T-cell (primary cell): Measurements from ENCODE around the gene SLC25A14. TPM values are rescaled to one million over a fixed set of nuclear protein-coding genes. Genes with fewer than 3 reads are reported as not detected.

ENCODE experiments used
- ATAC-seq, 4 experiments: fragments of 200-7000 bp in 3 of 4; fragments of 150-1000 bp in 1 of 4; cut with Tn5 transposase; replicated peaks in 1 of 4; 1 replicate in 3 of 4; 2 replicates in 1 of 4; pipeline ENCODE4 v1.10.0; 2021; ENCODE audit warnings: moderate library complexity in 3 of 4, mild to moderate bottlenecking in 2 of 4, moderate number of reproducible peaks in 1 of 4
- CTCF ChIA-PET, 2 donors: fragments of 300-600 bp; sonication (Branson Sonifier 250); formaldehyde crosslinking; loops; one replicate each; lab custom pipeline; 2022; ENCODE audit warnings: antibody characterized with exemption in 2 of 2; lab: Charles Lee
- POLR2A ChIA-PET, 2 donors: fragments of 300-600 bp; sonication (Branson Sonifier 250); formaldehyde crosslinking; loops; one replicate each; lab custom pipeline; 2022; ENCODE audit warnings: antibody characterized with exemption in 2 of 2; lab: Charles Lee
- DNase-seq, 35 experiments: peaks; one replicate each; pipeline versions ENCODE4 v3.0.0 to v3.0.0-alpha.2; 2013 to 2023
- H3K27ac ChIP-seq: one replicate; pipeline ENCODE4 v1.5.1; 2013; ENCODE audit warnings: low read length
- H3K27me3 ChIP-seq, 2 experiments: replicated peaks in 1 of 2; 1 replicate in 1 of 2; 2 replicates in 1 of 2; pipeline versions ENCODE4 v1.6.1 to v1.7.0; 2013; ENCODE audit warnings: low read length in 1 of 2, mixed read lengths in 1 of 2; ENCODE audit not compliant: control insufficient read depth in 2 of 2, insufficient read depth in 2 of 2; ENCODE audit errors: extremely low read depth in 1 of 2
- H3K36me3 ChIP-seq, 2 donors: 1 replicate in 1 of 2; 2 replicates in 1 of 2; pipeline versions ENCODE4 v1.6.1 to v1.7.0; 2013; ENCODE audit warnings: low read length in 1 of 2; ENCODE audit not compliant: control insufficient read depth in 2 of 2, insufficient read depth in 1 of 2; ENCODE audit errors: extremely low read depth in 1 of 2
- H3K4me1 ChIP-seq, 2 experiments: 1 replicate in 1 of 2; 2 replicates in 1 of 2; pipeline versions ENCODE4 v1.6.1 to v1.7.0; 2013; ENCODE audit warnings: low read length in 2 of 2, mixed read lengths in 1 of 2; ENCODE audit not compliant: insufficient read depth in 2 of 2, control insufficient read depth in 1 of 2; ENCODE audit errors: extremely low read depth in 1 of 2
- H3K4me3 ChIP-seq, 2 donors: 1 replicate in 1 of 2; 2 replicates in 1 of 2; pipeline versions ENCODE4 v1.5.1 to v1.7.0; 2013; ENCODE audit warnings: mild to moderate bottlenecking in 2 of 2, low read length in 1 of 2, moderate library complexity in 1 of 2; ENCODE audit not compliant: control insufficient read depth in 1 of 2; ENCODE audit errors: extremely low read depth in 1 of 2
- H3K9me3 ChIP-seq: 2 replicates; pipeline ENCODE4 v1.7.0; 2013
- H3K27ac Mint-ChIP-seq, 2 donors: one replicate each; pipeline ENCODE4 v1.8.0; 2020 to 2021; ENCODE audit warnings: mild to moderate bottlenecking in 2 of 2, mixed read lengths in 2 of 2
- H3K27me3 Mint-ChIP-seq, 2 donors: one replicate each; pipeline ENCODE4 v1.8.0; 2021 to 2022; ENCODE audit warnings: mixed read lengths in 2 of 2
- H3K36me3 Mint-ChIP-seq: one replicate; pipeline ENCODE4 v1.8.0; 2021; ENCODE audit warnings: mixed read lengths
- H3K4me1 Mint-ChIP-seq, 3 donors: one replicate each; pipeline ENCODE4 v1.8.0; 2020 to 2022; ENCODE audit warnings: mixed read lengths in 3 of 3, mild to moderate bottlenecking in 1 of 3
- H3K4me3 Mint-ChIP-seq, 3 donors: one replicate each; pipeline ENCODE4 v1.8.0; 2020 to 2022; ENCODE audit warnings: mild to moderate bottlenecking in 3 of 3, mixed read lengths in 3 of 3, moderate library complexity in 3 of 3
- H3K9me3 Mint-ChIP-seq, 3 donors: one replicate each; pipeline ENCODE4 v1.8.0; 2020 to 2022; ENCODE audit warnings: mixed read lengths in 3 of 3
- WGBS: methylation state at CpG from one replicate; pipeline ENCODE4 v1.1.5; 2013; ENCODE audit warnings: missing lambda C conversion rate; ENCODE audit not compliant: insufficient coverage; 5-methylcytosine and 5-hydroxymethylcytosine counted together
- total RNA-seq, 35 experiments: library from RNA in 6 of 35; stranded (reverse) in 6 of 35; fragments of 120-200 nt in 1 of 35; gene quantifications; one replicate each; pipeline versions ENCODE4 v1.2.1 to v1.2.4 and lab custom pipeline; 2013 to 2026

Gene SLC25A14
- total RNA-seq, 5 donors from 2014 or later (not counting 1 experiment from before 2014, with no cell fraction given), result 12.4 to 16.1 (median 12.9) TPM

GRCh38 chrX:130414800-130415199 lies 75.1 kb downstream of the SLC25A14 start:
- no peak overlapping the region for H3K4me3 ChIP-seq

GRCh38 chrX:130415201-130415600 lies 75.5 kb downstream of the SLC25A14 start:
- Mint-ChIP-seq H3K4me1 (peaks cover 0 to 4% (median 0%) of the 10 kb centered on the region in 3 donors), H3K36me3 (peaks cover 20% of the 10 kb centered on the region), H3K27ac (no peak overlapping the region), H3K9me3 (no peaks in the 10 kb centered on the region), H3K27me3 (no peaks in the 10 kb centered on the region), H3K4me3 (no peak overlapping the region)
- POLR2A ChIA-PET, result no interaction called here
- Histone ChIP-seq H3K36me3 (peaks cover 0 to 13% of the 10 kb centered on the region in 2 donors), H3K27me3 (no peaks in the 10 kb centered on the region), H3K27ac (no peak overlapping the region), H3K9me3 (no peaks in the 10 kb centered on the region), H3K4me3 (no peak overlapping the region), H3K4me1 (no peaks in the 10 kb centered on the region)
- WGBS, result no CpG with 5 or more reads among the region's 7 CpGs
- DNase-seq (peak in 1 of 35 experiments; percentile 11), ATAC-seq (no peak)
- CTCF ChIA-PET, result no interaction called here

More at GRCh38 chrX:130414800-130415199, 75.1 kb downstream of the SLC25A14 start:
- no peaks in the 10 kb centered on the region for H3K9me3 ChIP-seq
- H3K27ac ChIP-seq, result no peak overlapping the region
- peaks cover 0 to 4% (median 0%) of the 10 kb centered on the region in 3 donors for H3K4me1 Mint-ChIP-seq
- H3K4me1 ChIP-seq, result no peaks in the 10 kb centered on the region
- POLR2A ChIA-PET, result no interaction called here
- peaks cover 0 to 16% of the 10 kb centered on the region in 2 donors for H3K36me3 ChIP-seq
- no peak overlapping the region for H3K27ac Mint-ChIP-seq
- WGBS, result no CpG with 5 or more reads among the region's 5 CpGs
- H3K27me3 ChIP-seq, result no peaks in the 10 kb centered on the region
- H3K9me3 Mint-ChIP-seq, result no peaks in the 10 kb centered on the region
- CTCF ChIA-PET, result no interaction called here
- ATAC-seq, result no peak
- no peak overlapping the region for H3K4me3 Mint-ChIP-seq
- H3K36me3 Mint-ChIP-seq, result peaks cover 20% of the 10 kb centered on the region
- no peaks in the 10 kb centered on the region for H3K27me3 Mint-ChIP-seq
- no peak for DNase-seq

- peaks cover 0 to 5% of the 10 kb centered on the region in 2 donors for H3K36me3 ChIP-seq
- ChIA-PET POLR2A (no interaction called here), CTCF (no interaction called here)
- ATAC-seq (no peak), DNase-seq (no peak)
- Mint-ChIP-seq H3K4me1 (peaks cover 0 to 4% (median 0%) of the 10 kb centered on the region in 3 donors), H3K36me3 (peaks cover 10% of the 10 kb centered on the region), H3K27ac (no peak overlapping the region), H3K4me3 (no peak overlapping the region), H3K9me3 (no peaks in the 10 kb centered on the region), H3K27me3 (no peaks in the 10 kb centered on the region)
- no peak overlapping the region for H3K4me3 ChIP-seq
- H3K27ac ChIP-seq, result no peak overlapping the region
- H3K9me3 ChIP-seq, result no peaks in the 10 kb centered on the region
- no peaks in the 10 kb centered on the region for H3K27me3 ChIP-seq
- H3K4me1 ChIP-seq, result no peaks in the 10 kb centered on the region
- WGBS, result 100% methylated on average over 1 of the region's 4 CpGs
These were observed 77.1 kb downstream of the SLC25A14 start for GRCh38 chrX:130416785-130417184.

DNA sequence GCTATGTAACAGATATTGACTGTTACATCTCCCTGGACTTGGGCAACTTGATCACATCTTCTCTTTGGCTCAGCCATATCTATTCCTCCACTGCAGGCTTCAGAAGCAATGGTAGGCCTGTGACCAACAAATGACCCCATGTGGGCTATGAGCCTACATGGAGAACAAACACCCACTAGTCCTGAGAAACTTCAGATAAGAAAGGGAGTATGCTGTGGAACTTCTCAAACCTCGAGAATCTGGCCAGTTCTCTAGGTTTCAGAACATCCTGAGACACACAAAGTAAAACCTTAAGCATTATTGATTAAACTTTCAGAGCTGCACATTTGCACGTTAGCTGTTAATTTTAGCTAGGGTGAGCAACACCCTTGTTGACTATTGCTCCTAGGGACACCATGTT lies 78.3 kb downstream of the SLC25A14 start:
- H3K27me3 Mint-ChIP-seq, result no peaks in the 10 kb centered on the region
- no peaks in the 10 kb centered on the region for H3K27me3 ChIP-seq
- no peak overlapping the region for H3K4me3 ChIP-seq
- no peaks in the 10 kb centered on the region for H3K36me3 ChIP-seq
- DNase-seq (no peak), ATAC-seq (no peak)
- no peaks in the 10 kb centered on the region for H3K9me3 Mint-ChIP-seq
- H3K9me3 ChIP-seq, result no peaks in the 10 kb centered on the region
- peaks cover 0 to 4% (median 0%) of the 10 kb centered on the region in 3 donors for H3K4me1 Mint-ChIP-seq
- H3K27ac ChIP-seq, result no peak overlapping the region
- H3K27ac Mint-ChIP-seq, result no peak overlapping the region
- no CpG with 5 or more reads among the region's 2 CpGs for WGBS
- POLR2A ChIA-PET, result no interaction called here
- peaks cover 6% of the 10 kb centered on the region for H3K36me3 Mint-ChIP-seq
- no peak overlapping the region for H3K4me3 Mint-ChIP-seq
- H3K4me1 ChIP-seq, result no peaks in the 10 kb centered on the region
- CTCF ChIA-PET, result no interaction called here

GRCh38 chrX:130418740-130419139 lies 79.0 kb downstream of the SLC25A14 start:
- H3K27me3 ChIP-seq, result no peaks in the 10 kb centered on the region
- no peaks in the 10 kb centered on the region for H3K9me3 ChIP-seq
- Mint-ChIP-seq H3K27me3 (no peaks in the 10 kb centered on the region), H3K27ac (no peak overlapping the region), H3K9me3 (no peaks in the 10 kb centered on the region), H3K4me3 (no peak overlapping the region), H3K4me1 (peaks cover 0 to 4% (median 0%) of the 10 kb centered on the region in 3 donors), H3K36me3 (peaks cover 6% of the 10 kb centered on the region)
- H3K4me1 ChIP-seq, result no peaks in the 10 kb centered on the region
- no peaks in the 10 kb centered on the region for H3K36me3 ChIP-seq
- no peak overlapping the region for H3K4me3 ChIP-seq
- ChIA-PET POLR2A (no interaction called here), CTCF (no interaction called here)
- WGBS, result no CpG with 5 or more reads among the region's 4 CpGs
- no peak for ATAC-seq
- no peak for DNase-seq
- H3K27ac ChIP-seq, result no peak overlapping the region

- CTCF ChIA-PET, result no interaction called here
- Histone ChIP-seq H3K27ac (no peak overlapping the region), H3K9me3 (no peaks in the 10 kb centered on the region), H3K4me1 (no peaks in the 10 kb centered on the region), H3K27me3 (no peaks in the 10 kb centered on the region), H3K4me3 (no peak overlapping the region), H3K36me3 (no peaks in the 10 kb centered on the region)
- no peaks in the 10 kb centered on the region for H3K9me3 Mint-ChIP-seq
- peaks cover 3% of the 10 kb centered on the region for H3K36me3 Mint-ChIP-seq
- DNase-seq, result no peak
- no peak overlapping the region for H3K27ac Mint-ChIP-seq
- POLR2A ChIA-PET, result no interaction called here
- H3K4me3 Mint-ChIP-seq, result no peak overlapping the region
- no peaks in the 10 kb centered on the region for H3K27me3 Mint-ChIP-seq
- peaks cover 0 to 4% (median 0%) of the 10 kb centered on the region in 3 donors for H3K4me1 Mint-ChIP-seq
- WGBS, result 100% methylated on average over 1 of the region's 2 CpGs
- no peak for ATAC-seq
These were observed 79.5 kb downstream of the SLC25A14 start for GRCh38 chrX:130419263-130419662.
